ENCODE data around the gene SERGEF.

The SERGEF gene

DNA sequence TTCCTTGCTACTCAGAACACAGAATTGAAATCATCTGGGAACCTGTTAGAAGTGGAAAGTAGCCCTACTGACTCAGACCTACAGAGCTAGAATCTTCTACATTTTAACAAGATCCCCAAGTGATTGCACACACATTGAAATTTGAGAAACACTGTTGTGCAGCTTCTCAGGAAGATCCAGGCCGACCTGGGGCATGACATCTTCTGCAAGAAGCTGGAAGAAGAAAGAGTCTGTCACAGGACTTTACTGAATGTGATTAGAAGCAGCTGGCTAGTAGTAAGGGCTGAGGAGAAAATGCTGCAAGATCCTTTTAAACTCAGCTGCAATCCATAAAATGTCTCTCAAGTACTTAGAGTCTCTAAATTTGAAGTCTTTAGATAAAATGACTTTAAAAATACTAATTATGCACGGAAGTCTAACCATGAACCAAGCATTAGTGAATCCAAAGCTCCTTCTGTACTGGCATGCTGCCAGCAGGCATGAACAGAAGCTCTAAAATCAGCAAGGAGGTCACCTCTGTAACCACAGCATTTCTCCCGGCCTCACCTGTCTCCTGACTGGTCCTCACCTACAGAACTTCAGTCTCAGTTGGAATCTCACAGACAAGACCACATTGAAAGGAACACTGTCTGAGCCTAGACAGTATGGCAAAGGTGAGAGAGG, 85.0 kb downstream of the SERGEF start:
- no peaks in the 10 kb centered on the region for H3K9me3 ChIP-seq
- no peak overlapping the region for H3K27ac ChIP-seq
- no peaks in the 10 kb centered on the region for H3K4me1 ChIP-seq (ENCODE audit: control insufficient read depth in 1 of 2, insufficient read depth in 1 of 2, low read depth in 1 of 2, low read length in 1 of 2)
- H3K4me3 ChIP-seq (ENCODE audit: low read depth in 1 of 2, low read length in 1 of 2) = no peak overlapping the region
- TF ChIP-seq CTCF (IDR thresholded peaks at IDR 0.05) = no peak
- no peaks in the 10 kb centered on the region for H3K27me3 ChIP-seq
- peaks cover 4% of the 10 kb centered on the region for H3K36me3 ChIP-seq

- Histone ChIP-seq H3K4me3 (ENCODE audit: low read depth in 1 of 2, low read length in 1 of 2) (no peak overlapping the region), H3K27me3 (no peaks in the 10 kb centered on the region), H3K27ac (no peak overlapping the region), H3K4me1 (ENCODE audit: control insufficient read depth in 1 of 2, insufficient read depth in 1 of 2, low read depth in 1 of 2, low read length in 1 of 2) (peaks cover 0 to under 1% of the 10 kb centered on the region in 2 experiments), H3K9me3 (no peaks in the 10 kb centered on the region), H3K36me3 (peaks cover 4% of the 10 kb centered on the region)
- TF ChIP-seq CTCF (IDR thresholded peaks at IDR 0.05) = no peak
These were observed 85.8 kb downstream of the SERGEF start for GRCh38 chr11:17927041-17927440.

DNA sequence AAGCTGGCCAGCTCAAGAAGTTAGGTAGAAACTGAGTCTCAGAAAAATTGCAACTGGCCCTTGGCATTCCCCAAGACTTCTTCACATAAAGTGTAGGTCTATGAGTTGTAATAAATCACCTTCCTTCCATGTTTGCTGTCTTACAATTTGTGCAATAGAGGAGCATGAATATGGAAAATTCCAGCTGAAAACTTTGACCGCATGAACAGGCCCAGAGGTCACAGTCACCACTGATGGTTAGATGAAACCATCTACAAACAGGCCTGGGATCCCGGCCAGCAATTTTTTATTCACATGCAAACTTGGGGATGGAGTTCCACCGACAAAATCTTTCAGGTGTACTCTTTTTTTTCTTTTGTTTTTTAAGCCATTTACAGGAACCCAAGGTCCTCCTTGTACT, 88.1 kb downstream of the SERGEF start:
- no peak for TF ChIP-seq CTCF (IDR thresholded peaks at IDR 0.05)
- no peak overlapping the region for H3K4me3 ChIP-seq (ENCODE audit: low read depth in 1 of 2, low read length in 1 of 2)

GRCh38 chr11:17923217-17923616, 89.6 kb downstream of the SERGEF start:
- no peak overlapping the region for H3K27ac ChIP-seq
- no peaks in the 10 kb centered on the region for H3K9me3 ChIP-seq
- H3K27me3 ChIP-seq = no peaks in the 10 kb centered on the region
- TF ChIP-seq CTCF (IDR thresholded peaks at IDR 0.05) = no peak
- H3K4me1 ChIP-seq (ENCODE audit: control insufficient read depth in 1 of 2, insufficient read depth in 1 of 2, low read depth in 1 of 2, low read length in 1 of 2) = peaks cover 0 to 2% of the 10 kb centered on the region in 2 experiments
- no peak overlapping the region for H3K4me3 ChIP-seq (ENCODE audit: low read depth in 1 of 2, low read length in 1 of 2)
- peaks cover 4% of the 10 kb centered on the region for H3K36me3 ChIP-seq

More for the DNA sequence above, 88.1 kb downstream of the SERGEF start:
- Histone ChIP-seq H3K27ac (no peak overlapping the region), H3K9me3 (no peaks in the 10 kb centered on the region), H3K36me3 (peaks cover 4% of the 10 kb centered on the region), H3K27me3 (no peaks in the 10 kb centered on the region), H3K4me1 (ENCODE audit: control insufficient read depth in 1 of 2, insufficient read depth in 1 of 2, low read depth in 1 of 2, low read length in 1 of 2) (peaks cover 0 to 2% of the 10 kb centered on the region in 2 experiments)

- H3K27me3 ChIP-seq = no peaks in the 10 kb centered on the region
- no peaks in the 10 kb centered on the region for H3K9me3 ChIP-seq
- H3K27ac ChIP-seq = no peak overlapping the region
- peaks cover 0 to 2% of the 10 kb centered on the region in 2 experiments for H3K4me1 ChIP-seq (ENCODE audit: control insufficient read depth in 1 of 2, insufficient read depth in 1 of 2, low read depth in 1 of 2, low read length in 1 of 2)
- no peak for TF ChIP-seq CTCF (IDR thresholded peaks at IDR 0.05)
- H3K4me3 ChIP-seq (ENCODE audit: low read depth in 1 of 2, low read length in 1 of 2) = no peak overlapping the region
- peaks cover 4% of the 10 kb centered on the region for H3K36me3 ChIP-seq
These were observed 90.4 kb downstream of the SERGEF start for GRCh38 chr11:17922416-17922788.
